ENCODE data around the gene TUBB2B.

Gene TUBB2B

DNA sequence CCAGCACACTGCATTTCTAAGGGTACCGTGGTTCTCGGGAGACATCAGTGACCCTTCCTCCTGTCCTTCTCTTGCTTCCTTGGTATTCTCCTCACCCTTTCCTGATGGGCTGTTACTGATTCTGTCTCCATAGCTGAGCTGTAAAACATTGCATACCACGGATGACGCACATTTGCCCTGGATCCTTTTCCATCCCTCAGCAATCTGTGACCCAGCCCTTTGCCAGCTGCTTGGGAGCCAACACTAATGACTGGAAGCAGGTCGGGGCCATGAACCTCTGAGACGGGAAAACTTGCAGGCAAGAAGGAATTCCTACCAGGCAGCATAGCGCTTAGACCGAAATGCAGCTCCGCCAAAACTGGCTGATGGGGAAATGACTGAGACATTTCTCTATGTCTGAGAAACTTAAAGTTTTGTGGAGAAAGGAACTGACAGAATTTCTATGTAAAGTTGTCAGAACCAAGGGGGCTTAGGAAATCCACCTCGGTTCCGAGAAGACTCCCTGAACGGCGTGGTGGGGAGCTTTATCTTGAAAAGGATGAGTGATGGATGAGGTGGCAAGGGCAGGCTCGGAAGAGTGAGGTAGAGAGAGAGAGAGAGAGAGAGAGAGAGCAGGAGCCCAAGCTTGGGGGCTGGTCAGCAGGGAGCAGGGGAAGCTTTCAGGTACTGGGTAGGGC is 19.2 kb downstream of the TUBB2B start:
- TF ChIP-seq, protein P1, sequence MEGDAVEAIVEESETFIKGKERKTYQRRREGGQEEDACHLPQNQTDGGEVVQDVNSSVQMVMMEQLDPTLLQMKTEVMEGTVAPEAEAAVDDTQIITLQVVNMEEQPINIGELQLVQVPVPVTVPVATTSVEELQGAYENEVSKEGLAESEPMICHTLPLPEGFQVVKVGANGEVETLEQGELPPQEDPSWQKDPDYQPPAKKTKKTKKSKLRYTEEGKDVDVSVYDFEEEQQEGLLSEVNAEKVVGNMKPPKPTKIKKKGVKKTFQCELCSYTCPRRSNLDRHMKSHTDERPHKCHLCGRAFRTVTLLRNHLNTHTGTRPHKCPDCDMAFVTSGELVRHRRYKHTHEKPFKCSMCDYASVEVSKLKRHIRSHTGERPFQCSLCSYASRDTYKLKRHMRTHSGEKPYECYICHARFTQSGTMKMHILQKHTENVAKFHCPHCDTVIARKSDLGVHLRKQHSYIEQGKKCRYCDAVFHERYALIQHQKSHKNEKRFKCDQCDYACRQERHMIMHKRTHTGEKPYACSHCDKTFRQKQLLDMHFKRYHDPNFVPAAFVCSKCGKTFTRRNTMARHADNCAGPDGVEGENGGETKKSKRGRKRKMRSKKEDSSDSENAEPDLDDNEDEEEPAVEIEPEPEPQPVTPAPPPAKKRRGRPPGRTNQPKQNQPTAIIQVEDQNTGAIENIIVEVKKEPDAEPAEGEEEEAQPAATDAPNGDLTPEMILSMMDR (IDR thresholded peaks at IDR 0.05; ENCODE audit: low read depth, low read length) = no peak
- DNase-seq (ENCODE audit: extremely low read depth, low read depth) = peak; percentile 95

DNA sequence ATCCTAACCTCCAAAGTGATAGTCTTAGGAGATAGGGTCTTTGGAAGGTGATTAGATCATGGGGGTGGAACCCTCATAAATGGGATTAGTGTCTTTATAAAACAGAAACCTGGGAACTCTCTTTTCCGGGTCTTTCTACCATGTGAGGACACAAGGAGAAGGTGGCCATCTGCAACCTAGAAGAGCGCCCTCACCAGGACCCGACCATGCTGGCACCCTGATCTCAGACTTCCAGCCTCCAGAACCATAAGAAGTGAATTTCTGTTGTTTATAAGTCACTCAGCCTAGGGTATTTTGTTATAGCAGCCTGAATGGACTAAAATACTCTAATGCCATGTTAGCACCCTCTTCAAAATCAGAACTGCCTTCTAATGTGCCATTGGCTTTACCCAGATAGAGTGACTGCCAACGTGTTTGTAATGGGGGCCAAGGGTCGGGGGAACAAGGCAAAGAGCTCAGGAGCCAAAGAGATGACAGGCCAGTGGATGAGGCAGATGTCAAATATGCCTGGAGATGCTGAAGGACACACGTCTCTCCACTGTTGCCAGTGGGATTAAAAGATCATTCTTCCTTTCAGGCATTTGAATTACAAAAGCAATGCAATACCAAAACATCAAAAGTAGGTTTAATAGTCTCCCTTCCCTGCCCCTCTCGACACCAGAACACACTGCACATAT is 21.0 kb downstream of the TUBB2B start:
- TF ChIP-seq, protein P1 (IDR thresholded peaks at IDR 0.05; ENCODE audit: low read depth, low read length) = no peak
- DNase-seq (ENCODE audit: extremely low read depth, low read depth) = no peak

DNA sequence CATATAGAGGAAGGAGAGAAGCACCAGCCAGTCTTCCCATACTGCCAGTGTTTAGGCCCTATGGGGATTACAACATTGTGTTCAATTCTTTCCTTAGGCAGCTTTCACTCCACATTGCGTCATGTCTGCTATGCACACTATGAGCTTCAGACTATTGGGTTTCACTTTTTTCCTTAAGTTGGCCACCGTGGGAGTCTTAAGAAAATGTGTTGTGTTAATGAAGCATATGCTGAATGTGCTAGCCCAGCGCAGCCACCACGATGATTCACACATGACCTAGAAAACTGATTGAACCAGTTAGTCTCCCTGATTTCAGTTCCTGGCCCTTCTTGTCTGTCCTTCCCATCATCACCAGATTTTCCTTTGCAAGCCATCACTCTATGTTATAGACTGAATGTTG is 21.5 kb downstream of the TUBB2B start:
- TF ChIP-seq, protein P1 (IDR thresholded peaks at IDR 0.05; ENCODE audit: low read depth, low read length) = no peak
- DNase-seq (ENCODE audit: extremely low read depth, low read depth) = peak; percentile 94

DNA sequence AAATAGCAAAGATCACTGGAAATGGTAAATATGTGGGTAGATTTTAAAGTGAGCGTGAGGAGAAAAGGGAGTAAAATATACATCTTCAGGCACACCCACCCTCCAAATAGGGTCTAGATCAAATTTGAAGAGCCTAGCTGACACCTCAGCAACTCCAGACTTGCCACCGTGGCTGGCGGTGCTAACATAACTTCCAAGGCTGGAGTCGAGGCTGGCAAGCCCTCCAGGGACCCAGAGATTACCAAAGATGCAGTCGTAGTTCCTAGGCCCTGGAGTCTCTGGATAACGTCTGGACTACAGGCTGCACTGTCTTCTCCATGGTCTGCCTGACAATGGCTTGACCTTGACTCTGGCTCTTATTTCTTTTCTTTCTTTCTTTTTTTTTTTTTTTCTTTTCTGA is 22.5 kb downstream of the TUBB2B start:
- no peak for DNase-seq (ENCODE audit: extremely low read depth, low read depth)
- TF ChIP-seq, protein P1 (IDR thresholded peaks at IDR 0.05; ENCODE audit: low read depth, low read length) = no peak

DNA sequence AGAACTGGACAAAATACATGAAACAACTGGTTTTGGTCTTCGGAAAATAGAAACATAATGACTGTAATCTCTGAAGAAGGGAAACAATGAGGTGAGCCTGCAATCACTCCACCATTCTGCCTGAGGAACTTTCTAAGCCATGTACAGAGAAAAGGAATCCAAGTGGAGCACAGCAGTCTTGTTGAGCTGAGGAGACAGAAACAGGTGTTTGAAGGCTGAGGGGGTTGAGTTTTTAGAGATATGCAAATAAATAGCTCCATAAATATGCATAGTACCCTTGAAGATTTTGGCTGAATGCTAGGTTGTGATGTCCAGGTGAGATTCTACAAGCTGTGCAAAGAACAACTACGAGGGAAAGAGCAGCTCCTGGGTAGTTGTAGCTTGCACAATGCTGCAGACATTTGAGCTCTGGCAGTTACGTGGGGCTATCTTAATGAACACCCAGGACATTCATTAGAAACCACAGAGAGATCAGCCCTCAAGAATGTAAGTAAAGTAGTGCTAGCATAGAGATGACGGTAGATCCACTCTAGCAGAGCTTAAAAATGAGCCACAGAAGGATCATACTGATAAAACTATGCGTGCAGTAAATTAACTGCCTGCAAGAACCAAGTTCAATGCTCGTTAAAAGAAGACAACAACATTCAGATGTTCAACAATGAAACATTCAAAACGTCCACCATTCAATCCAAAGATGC is 24.3 kb downstream of the TUBB2B start:
- no peak for DNase-seq (ENCODE audit: extremely low read depth, low read depth)
- TF ChIP-seq, protein P1 (IDR thresholded peaks at IDR 0.05; ENCODE audit: low read depth, low read length) = no peak

DNA sequence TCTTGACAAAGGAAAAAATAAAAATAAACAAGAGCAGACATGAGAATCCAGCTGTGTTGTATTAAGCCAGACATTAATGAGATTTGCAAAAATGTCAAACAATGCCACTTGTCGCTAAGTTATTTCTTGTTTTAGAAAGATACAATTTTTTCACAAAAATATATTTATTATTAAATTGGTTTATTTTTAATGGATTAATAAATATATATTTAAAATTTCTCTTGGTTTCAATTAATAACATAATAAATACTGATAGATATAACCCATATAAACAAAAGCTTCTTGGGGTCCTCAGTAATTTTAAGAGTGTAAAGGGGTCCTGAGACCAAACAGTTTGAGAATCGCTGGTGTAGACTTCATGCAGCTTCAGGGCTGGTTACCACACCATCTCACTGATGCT is 26.1 kb downstream of the TUBB2B start:
- TF ChIP-seq, protein P1 (IDR thresholded peaks at IDR 0.05; ENCODE audit: low read depth, low read length) = no peak
- DNase-seq (ENCODE audit: extremely low read depth, low read depth) = no peak

DNA sequence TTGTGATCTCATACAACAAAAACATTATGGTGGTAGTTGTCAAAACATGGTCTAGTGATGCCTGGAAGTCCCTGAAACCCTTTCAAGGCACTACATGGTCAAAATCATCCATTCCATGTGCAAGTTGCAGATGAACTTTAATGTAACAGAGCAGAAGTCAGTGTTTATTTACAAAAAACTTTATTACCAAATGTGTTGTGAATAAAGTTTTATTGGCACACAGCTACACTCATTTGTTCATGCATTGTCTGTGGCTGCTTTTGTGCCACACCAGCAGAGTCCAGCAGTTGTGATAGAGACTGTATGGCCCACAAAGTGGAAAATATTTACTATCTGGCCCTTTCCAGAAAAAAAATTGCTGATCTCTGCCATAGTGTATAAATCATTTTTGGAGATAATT is 26.8 kb downstream of the TUBB2B start:
- DNase-seq (ENCODE audit: extremely low read depth, low read depth) = no peak
- TF ChIP-seq, protein P1 (IDR thresholded peaks at IDR 0.05; ENCODE audit: low read depth, low read length) = no peak

All from AG09319 (cell line).